Activated T-cell treated with anti-CD3 and anti-CD28 coated beads, Interleukin-2, amount 50 U/mL, for 1 hour (primary cell): ENCODE measurements around the gene OR6B3.
"Not testable (repeated sequence)": the region's sequence is repeated elsewhere in the genome, so short reads cannot be mapped to it uniquely, and the experiment has no call there.

Experiments used
- DNase-seq: peaks from one replicate; pipeline ENCODE4 v3.0.0-alpha.2; 2020

Gene OR6B3

DNA sequence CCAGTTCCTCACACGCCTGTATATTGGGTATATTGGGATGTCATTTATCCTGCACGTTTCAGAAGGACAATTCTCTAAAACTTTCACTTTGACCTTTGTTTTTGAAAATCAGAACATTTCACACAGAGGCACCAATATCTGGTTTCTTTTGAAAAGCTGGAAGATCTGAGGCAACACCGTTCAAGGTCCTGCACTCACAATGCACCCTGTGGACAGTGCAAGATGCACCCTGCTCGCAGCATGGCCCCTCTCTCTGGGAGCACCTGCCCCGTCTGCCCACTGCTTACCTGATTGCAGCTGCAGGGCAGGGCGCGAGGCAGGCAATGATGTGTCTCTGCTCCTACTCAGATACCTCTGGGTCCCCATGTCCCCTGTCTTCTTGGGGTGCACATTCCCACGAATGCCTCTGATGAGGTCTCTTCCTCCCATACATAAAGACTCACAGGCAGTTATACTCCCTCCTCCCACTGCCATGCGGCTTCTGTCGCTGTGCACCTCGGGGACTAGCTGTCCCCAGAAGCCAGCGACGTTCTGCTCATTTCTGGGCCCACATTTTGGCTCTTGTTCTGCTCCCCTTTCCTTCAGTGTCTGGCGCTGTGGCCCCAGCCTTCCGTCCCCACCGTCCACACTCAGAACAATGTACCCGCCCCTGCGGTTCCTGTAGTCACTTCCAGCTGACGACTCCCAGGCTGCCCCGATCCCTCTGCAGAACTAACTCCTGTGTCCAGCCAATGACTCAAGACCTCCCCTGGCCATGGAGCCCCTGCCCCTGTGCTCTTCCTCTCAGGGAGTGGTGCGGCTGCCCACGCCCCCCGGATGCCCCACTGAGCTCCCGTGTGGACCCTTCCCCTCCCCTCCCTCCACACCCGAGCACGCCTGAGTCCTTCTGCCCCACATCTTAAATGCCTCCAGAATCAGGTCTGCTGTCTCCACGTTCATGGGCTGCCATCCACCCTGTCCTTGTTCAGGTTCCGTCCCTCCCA lies at the start of gene OR6B3:
Gene OR6B3, minus strand, starts transcription at position 349 of the 983 bp plus-strand sequence.
- DNase-seq = no peak

DNA sequence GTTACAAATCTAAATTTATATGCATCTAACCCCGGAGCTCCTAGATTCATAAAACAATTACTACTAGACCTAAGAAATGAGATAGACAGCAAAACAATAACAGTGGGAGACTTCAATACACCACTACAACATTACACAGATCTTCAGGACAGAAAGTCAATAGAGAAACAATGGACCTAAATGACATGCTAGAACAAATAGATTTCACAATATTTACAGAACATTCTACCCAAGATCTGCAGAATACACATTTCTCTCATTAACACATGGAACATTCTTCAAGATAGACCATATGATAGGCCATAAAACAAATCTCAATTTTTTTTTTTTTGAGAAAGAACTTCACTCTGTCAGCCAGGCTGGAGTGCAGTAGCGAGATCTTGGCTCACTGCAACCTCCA lies 45.0 kb upstream of the OR6B3 start:
- DNase-seq = no peak

DNA sequence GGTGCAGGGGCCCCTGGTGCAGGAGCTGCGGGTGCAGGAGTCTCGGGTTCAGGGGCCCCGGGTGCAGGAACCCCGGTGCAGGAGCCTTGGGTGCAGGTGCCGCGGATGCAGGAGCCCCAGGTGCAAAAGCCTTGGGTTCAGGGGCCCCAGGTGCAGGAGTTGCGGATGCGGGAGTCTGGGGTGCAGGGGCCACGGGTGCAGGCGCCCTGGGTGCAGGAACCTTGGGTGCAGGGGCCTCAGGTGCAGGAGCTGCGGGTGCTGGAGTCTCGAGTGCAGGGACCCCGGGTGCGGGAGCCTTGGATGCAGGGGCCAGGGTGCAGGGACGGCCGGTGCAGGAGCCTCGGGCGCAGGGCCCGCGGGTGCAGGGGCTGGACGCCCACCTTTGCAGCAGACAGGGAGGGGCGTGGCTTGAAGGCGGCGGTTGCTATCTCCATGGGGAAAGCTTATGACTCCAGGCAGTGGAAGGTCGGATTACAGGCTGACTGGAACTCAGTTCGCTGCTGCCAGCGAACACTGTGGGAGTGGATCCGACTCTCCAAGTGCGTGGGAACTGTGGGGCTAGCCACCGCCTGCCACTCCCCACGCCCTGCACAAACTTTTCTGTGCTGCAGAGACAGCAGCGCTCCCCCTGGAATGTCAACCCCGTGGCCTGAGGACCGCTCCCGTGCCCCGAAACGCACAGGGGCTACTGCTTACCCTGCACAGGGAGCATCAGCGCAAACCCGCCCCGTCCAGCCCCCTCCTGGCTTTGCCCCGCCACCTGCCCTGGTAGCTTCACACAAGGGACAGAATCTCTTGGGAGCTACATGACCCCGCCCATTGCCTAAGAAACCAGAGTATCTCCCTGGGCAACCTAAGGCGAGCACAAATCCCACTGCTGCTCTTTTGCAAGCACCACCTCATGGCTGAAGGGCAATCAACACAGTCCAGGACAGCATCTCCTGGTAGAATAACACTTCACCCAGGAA lies 42.5 kb upstream of the OR6B3 start:
- no peak for DNase-seq

DNA sequence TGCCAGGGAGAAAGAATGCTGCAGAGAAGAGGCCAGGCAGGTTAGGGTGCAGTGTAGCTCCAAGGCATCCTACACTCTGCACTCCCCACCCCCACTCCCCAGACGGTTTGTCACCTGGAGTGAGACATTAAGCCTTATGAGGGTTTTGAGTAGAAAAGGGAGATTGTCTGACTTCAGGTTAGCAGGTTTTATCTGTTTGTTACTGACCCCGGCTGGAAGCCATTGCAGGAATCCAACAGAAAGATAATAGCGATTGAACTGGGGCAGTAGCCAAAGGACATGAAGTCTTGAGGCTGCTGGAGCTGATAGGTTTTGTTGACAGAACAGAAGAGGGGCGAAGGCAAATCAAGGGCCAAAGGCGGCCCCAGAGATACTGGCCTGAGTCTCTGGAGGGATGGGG lies 36.0 kb upstream of the OR6B3 start:
- DNase-seq = no peak

DNA sequence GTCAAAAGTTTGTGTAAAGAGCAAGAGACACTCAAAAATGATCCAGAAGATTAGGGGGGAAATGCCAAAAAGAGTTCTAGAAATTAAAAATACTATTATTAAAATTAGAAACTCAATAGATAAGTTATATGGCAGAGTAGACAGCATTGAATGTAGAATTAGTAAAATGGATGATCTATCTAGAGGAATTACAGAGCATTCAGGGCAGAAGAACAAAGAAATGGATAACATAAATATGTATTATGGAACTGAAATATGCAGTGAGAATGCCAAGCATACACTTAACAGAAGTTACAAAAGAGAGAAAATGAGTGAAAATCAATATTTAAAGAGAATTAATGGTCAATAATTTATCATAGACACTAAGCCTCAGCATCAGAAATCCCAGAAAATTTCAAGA lies 33.2 kb upstream of the OR6B3 start:
- DNase-seq = no peak

- no peak for DNase-seq
Measured at GRCh38 chr2:240078631-240079030, 25.3 kb upstream of the OR6B3 start.

DNA sequence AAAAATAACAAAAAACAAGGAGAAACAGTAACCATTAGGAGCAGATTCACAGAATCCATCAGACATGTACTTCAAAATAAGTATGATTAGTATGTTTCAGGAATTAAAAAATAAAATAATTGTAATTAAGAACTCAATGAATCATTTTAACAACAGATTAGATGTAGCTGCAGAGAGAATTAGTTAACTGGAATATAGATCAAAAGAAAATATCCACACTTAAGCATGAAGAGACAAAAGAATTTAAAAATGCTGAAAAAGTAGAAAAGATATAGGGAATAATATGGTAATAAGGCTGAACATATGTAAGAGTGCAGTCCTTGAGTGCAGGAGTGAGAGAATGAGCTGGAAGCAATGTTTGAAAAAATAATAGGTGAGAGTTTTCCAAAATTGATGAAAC lies 24.1 kb upstream of the OR6B3 start:
- DNase-seq = no peak

GRCh38 chr2:240074545-240074944 lies 21.2 kb upstream of the OR6B3 start:
- DNase-seq = no peak

DNA sequence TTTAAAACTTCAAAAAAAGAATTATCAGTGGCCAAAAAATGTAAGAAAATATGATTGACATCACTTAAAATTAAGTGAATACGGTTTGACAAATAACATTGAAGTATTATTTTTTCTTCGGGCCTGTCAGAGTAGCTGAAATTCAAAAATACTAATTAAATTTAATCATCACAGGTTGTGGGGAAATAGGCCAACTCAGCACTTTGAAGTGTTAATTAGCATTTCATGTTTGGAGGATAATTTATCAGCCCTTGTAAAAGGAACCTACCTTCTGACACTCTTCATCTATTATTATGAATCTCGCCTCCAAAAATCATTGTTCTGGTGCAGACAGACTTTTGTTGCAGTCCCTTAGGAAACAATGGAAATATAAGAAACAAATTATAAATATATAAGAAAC lies 17.6 kb upstream of the OR6B3 start:
- no peak for DNase-seq

DNA sequence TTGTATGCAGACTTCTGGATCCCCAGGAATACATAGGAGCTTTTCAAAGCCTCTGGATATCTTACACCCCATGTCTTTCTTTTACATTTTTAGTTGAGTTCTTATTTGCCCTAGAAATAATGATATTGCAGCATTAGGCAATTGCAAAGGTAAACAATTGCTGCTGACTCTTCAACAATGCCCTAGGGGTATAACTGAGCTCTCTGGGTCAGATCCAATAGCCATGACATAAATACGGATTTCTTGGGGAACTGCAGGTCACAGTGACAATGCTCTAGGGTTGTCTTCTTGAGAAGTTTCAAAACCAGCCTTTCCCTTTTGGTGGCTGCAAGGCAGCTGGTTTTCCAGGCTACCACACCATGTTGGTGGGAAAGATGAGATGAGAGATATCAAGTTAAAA lies 16.5 kb upstream of the OR6B3 start:
- DNase-seq = no peak

GRCh38 chr2:240068193-240068592 lies 14.9 kb upstream of the OR6B3 start:
- no peak for DNase-seq

GRCh38 chr2:240066489-240066888 lies 13.2 kb upstream of the OR6B3 start:
- DNase-seq = no peak

GRCh38 chr2:240064898-240065297 lies 11.6 kb upstream of the OR6B3 start:
- DNase-seq = no peak

- no peak for DNase-seq
Measured at GRCh38 chr2:240060977-240061591, 7.8 kb upstream of the OR6B3 start.

DNA sequence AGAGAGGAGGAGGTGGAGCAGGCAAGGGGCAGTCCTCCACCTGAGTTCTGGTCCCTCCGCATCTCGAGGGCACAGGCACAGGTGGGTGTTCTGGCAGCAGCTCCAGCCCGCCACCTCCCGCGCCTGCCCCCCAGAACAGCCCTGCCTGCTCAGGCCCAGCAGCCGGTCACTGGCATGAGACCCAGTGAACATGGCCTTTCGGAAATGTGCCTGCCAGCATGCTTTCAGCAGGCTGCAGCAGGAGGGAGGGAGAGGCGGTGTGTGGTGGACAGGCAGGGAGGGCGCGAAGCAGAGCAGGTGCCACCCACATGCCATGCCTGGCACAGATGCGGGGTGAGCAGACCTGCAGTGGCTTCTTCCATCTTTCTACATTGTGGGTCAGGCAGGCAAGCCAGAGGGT lies 3.4 kb upstream of the OR6B3 start:
- no peak for DNase-seq

DNA sequence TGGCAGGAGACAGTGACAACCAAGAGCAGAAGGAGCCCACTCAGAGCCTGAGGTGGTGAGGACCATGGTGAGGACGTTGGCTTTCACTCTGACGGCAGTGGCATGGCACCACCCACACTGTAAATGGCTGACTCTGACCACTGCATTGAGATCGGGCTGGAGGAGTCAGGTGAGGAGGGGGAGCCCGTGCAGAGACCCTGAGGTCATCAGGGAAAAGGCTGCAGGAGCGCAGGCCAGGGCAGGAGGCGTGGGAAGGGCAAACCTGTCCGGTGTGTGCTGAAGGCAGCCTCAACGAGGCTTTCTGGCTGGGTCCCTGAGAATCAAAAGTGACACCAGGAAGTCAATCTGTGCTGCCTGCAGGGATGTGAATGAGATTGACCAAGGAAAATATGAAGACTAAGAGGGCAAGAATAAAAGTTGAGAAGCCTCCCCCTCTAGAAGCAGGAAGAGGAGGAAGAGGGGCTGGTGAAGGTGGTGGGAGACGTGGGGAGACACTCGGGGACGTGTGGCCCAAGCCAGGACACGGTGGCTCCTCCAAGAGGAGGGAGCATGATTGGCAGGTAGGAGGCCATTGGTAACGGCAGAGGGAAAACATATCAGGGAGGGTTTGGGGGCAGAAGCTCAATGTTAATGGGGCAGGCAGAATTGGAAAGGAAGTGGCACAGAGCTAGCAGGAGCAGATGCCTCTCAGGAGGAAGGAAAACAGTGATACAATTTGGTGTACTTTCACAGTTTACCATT lies 2.0 kb upstream of the OR6B3 start:
- DNase-seq = no peak

DNA sequence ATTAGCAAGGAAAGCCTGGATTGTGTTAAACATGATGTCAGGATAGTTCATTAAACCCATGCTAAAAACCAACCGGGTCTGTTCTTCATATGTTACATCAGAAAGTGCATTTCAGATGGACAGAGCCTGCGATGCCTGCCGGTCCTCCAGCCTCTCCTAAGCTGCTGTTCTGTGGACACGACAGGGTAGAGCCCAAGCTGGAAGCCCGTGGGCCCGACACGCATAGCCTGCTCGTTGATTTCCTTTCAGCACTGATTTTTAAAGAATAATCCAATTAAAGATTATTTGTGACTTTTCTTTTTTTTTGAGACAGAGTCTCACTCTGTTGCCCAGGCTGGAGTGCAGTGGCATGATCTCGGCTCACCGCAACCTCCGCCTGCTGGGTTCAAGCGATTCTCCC lies 797 bp downstream of the OR6B3 start:
- DNase-seq = no peak

DNA sequence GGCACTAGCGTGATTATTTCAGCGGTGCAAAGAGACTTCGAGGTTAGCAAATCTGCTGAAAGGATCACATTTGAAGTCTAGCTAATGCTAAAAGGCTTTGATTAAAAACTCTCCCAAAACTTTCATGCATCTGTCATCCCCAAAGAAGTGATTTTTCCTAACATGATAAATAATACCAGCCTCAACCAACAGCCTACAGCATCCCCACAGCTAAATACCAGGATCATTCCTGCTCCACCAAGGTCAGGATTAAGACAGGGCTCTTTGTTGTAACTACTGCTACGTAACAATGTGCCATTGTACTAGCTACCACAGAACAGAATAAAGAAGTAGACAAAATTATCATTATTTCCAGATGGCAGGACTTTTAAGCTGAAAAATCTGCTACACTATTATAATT lies 1.6 kb downstream of the OR6B3 start:
- no peak for DNase-seq

DNA sequence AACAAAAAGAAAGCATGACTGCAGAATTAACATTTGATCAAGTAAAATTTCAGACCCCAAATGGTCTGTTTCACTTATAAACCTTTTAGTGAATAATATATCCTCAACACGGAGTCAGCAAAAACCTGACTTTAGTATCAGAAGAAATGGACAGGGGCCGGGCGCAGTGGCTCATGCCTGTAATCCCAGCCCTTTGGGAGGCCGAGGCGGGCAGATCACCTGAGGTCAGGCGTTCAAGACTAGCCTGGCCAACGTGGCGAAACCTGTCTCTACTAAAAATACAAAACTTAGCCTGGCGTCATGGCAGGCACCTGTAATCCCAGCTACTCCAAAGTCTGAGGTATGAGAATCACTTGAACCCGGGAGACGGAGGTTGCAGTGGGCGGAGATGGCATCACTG lies 3.0 kb downstream of the OR6B3 start:
- no peak for DNase-seq

DNA sequence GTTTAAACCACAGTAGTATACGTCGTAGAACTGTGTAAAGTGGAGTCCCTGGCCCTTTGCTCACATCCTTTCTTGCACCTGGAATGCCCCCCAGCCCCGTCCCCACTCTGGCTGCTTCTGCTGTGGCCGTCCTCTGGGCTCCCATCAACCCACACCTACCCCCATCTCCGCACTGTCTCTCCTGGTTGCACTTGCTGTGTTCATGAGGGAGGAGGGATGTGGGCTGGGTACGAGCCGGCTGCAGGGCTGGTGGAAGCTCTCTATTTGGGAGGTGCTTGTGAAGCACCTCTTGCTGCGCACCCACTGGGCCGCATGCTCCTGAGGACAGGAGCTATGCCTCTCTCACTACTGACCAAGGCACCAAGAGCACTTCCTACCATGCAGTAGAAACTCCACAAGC lies 5.1 kb downstream of the OR6B3 start:
- DNase-seq = no peak

DNA sequence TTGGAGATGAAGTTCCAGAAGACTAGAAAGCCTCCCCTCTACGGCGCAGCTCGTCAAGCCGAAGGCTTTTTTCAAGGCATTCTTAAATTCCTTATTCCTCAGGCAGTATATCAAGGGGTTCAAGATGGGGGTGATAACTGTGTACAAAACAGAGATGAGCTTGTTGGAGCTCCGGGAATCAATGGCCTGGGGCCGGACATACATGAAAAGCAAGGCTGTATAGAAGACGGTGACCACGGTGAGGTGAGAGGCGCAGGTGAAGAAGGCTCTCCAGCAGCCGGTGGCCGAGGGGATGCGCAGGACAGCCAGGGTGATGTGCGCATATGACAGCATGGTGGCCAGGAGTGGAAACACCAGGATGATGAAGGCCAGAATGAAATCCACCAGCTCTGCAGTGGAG lies 8.2 kb downstream of the OR6B3 start:
- DNase-seq = no peak

DNA sequence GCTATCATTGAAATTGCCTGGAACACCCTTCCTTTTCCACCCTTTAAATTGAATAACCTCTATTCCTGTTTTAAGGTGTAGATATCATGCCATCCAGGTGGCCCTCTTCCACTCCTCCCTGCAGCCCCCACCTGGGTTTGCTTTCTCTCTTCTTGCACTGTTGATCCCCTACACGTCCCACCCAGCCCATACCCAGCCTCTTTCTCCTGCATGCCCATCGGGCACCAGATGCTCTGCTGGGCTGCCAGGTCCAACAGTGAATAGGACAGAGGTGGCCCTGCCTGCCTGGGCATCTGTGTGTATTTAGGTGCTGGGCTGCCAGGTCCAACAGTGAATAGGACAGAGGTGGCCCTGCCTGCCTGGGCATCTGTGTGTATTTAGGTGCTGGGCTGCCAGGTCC lies 9.2 kb downstream of the OR6B3 start:
- DNase-seq = not testable (repeated sequence)
